NB4 (cell line): ENCODE data around the gene TEAD1.

Source experiments
- CTCF ChIP-seq: IDR thresholded peaks from one replicate; pipeline ENCODE4 v1.5.1; 2012; ENCODE audit warnings: low read depth, low read length
- POLR2A ChIP-seq: IDR thresholded peaks from 2 replicates; pipeline ENCODE4 v1.6.1; 2011; ENCODE audit warnings: mild to moderate bottlenecking; ENCODE audit not compliant: insufficient read length; ENCODE audit errors: extremely low read depth
- TF ChIP-seq, protein P1 (sequence below): IDR thresholded peaks from 2 replicates; pipeline ENCODE4 v1.6.1; 2011; ENCODE audit warnings: low read depth, low read length

DNA sequence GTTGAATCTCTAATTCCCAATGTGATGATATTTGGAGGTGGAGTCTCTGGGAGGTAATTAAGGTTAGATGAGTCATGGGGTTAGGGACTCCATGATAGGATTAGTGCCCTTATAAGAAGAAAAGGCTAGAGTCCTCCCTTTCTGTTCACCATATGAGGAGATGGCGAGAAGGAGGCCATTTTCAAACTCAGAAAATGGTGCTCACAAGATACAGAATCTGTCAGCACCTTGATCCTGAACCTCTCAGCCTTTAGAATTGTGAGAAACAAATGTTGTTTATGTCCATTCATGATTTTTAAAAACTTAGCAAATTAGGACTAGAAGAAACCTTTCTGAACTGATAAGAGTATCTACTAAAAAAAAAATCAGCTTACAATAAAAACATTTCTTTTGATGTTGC is 277.2 kb downstream of the TEAD1 start:
- TF ChIP-seq CTCF (no peak), POLR2A (no peak)
- TF ChIP-seq, protein P1, sequence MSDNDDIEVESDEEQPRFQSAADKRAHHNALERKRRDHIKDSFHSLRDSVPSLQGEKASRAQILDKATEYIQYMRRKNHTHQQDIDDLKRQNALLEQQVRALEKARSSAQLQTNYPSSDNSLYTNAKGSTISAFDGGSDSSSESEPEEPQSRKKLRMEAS: no peak
